Measurements from ENCODE around the gene RGS13.

Gene RGS13

DNA sequence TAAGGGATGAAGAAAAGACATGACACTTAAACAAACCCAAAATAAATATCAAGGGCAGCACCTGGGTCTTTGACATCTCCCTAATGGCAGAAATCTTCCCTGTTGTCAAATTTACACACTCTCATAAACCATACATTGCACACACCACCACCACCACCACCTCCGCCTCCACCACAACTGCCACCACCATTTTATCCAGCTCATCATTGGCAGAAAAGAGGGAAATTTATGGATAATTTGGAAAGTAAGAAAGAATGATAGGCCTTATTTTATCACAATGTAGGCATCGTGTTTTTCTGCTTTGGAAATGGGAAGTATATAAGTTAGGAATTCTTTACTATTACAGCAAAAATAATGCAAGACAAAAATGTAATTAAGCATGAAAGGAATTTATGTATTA is 27.3 kb upstream of the RGS13 start:
- H3K27ac ChIP-seq: no peak overlapping the region
- no peak for TF ChIP-seq CTCF (conservative IDR thresholded peaks at IDR 0.05)
- TF ChIP-seq ZFX (IDR thresholded peaks at IDR 0.05): no peak

DNA sequence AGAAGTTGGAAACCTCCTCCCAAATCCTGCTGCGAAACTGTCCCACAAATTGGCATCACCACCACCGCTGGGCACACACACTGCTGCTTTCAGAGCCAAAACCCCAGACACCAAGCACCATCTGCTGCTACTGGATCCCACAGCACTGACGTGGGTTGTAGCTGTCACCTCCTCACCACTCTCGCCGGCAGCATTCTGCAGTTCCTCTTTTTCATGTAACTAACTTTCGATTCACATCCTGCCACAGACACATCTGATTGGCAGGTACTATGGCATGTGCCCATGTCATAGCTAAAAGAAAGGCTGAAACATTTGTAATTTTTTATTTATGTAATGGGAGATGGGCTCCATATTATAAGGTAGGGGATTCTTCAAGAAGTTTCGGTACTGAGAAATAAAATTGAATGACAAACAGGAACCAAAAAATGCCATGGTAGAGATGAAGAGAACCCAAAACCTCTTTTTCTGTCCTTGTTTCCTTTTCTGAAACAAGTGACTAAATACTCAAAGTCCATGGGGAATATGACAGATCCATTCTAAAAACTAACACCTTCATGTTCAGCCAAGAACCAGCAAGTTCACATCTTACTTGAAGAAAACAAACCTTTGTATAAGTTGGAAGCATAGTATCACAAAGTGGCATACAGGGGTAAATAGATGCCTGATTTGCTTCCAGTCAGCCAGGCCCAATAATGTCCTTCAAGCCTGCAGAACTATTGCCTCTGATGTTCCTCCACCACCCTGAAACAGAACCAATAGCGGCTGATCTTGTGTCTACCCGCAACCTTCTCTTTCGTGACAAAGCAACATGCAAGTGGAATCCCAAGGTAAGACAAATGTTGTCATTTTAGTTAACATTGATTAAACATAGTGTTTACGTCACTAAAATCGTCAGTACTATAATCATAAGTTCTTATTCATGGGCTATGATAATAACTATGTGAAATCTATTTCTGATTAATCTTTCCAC is 26.6 kb upstream of the RGS13 start:
- TF ChIP-seq ZFX (IDR thresholded peaks at IDR 0.05) (no peak), CTCF (conservative IDR thresholded peaks at IDR 0.05) (no peak)
- H3K27ac ChIP-seq: no peak overlapping the region

DNA sequence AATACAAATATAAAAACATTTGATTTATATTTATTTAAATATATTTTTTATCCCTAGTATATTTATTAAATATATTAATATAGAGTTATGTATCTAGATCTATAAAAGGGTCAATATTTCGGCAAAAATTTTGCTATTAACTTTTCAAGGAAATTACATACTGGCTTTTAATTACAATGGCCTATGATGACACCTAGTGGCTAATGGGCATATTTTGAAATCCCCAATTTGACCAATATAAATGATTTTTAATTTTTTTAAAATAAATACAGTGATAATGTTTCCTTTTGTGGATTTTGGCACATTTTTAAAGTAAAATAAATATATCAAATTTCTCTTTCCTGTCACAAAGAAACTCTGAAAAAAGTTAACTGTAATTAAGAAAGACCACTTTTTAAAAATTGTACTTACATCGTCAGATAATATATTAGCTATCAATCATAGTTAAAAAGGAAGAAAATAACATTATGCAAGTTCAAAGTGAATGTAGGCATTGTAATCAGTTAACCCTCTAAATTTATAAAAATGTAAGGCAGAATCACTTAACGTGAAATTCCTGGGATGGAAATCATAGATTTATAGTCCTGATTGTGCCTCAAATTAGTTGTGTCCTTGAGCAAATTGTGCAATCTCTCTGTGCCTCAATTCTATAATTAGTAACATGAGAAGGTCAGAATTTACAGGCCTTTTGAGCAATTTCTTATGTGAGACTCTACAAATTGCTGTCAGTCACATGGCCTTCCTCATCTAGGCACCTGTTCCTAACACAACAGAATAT is 25.6 kb upstream of the RGS13 start:
- no peak overlapping the region for H3K27ac ChIP-seq
- TF ChIP-seq CTCF (conservative IDR thresholded peaks at IDR 0.05) (peak; percentile 82), ZFX (IDR thresholded peaks at IDR 0.05) (no peak)

DNA sequence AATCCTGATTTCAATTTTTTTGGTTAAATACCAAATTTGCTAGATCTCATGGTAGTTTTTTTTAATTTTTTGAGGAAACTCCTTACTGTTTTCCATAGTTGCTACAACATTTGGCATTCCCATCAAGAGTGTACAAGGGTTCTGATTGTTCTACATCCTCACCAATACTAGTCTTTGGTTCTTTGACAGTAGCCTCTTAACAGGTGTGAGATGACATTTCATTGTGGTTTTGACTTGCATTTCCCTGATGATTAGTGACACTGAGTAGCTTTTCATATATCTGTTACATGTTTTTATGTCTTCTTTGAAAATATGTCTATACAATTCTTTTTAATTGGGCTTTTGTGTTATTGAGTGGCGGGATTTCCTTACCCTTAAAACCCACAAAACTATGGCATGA is 20.9 kb upstream of the RGS13 start:
- TF ChIP-seq CTCF (conservative IDR thresholded peaks at IDR 0.05): no peak
- TF ChIP-seq ZFX (IDR thresholded peaks at IDR 0.05): no peak
- H3K27ac ChIP-seq: no peak overlapping the region

- H3K27ac ChIP-seq: no peak overlapping the region
- no peak for TF ChIP-seq ZFX (IDR thresholded peaks at IDR 0.05)
- TF ChIP-seq CTCF (conservative IDR thresholded peaks at IDR 0.05): no peak
Observed at GRCh38 chr1:192620071-192620635, 15.8 kb upstream of the RGS13 start.

GRCh38 chr1:192626366-192627179 is 9.4 kb upstream of the RGS13 start:
- H3K27ac ChIP-seq: no peak overlapping the region
- TF ChIP-seq ZFX (IDR thresholded peaks at IDR 0.05): no peak
- no peak for TF ChIP-seq CTCF (conservative IDR thresholded peaks at IDR 0.05)
